Left lobe of liver (tissue), 2 donors: Measurements from ENCODE around the gene SHC4. TPM values are rescaled to one million over a fixed set of nuclear protein-coding genes. Genes with fewer than 3 reads are reported as not detected.
"Not testable (repeated sequence)": the region's sequence is repeated elsewhere in the genome, so short reads cannot be mapped to it uniquely, and the experiment has no call there.

Experiments used
- ATAC-seq: fragments of 200-7000 bp; cut with Tn5 transposase; one replicate; pipeline ENCODE4 v1.9.1; 2020; ENCODE audit warnings: mild to moderate bottlenecking, moderate library complexity
- DNase-seq: peaks from one replicate; pipeline ENCODE4 v3.0.0-alpha.2; 2020; ENCODE audit warnings: low spot score
- total RNA-seq: library from RNA; stranded (reverse); gene quantifications from one replicate; pipeline ENCODE4 v1.2.1, GENCODE V29; 2021
- donor health status: DM: no; HTN: no; CAD: no; lungs with moderate emphysema.
- donor health status: DM: no; HTN: yes; CAD: no.

The SHC4 gene
- total RNA-seq, 1 donor from 2014 or later, result 0.15 TPM

- DNase-seq, result no peak
- ATAC-seq, result no peak
Measured at GRCh38 chr15:48928877-48929538, 34.7 kb downstream of the SHC4 start.

DNA sequence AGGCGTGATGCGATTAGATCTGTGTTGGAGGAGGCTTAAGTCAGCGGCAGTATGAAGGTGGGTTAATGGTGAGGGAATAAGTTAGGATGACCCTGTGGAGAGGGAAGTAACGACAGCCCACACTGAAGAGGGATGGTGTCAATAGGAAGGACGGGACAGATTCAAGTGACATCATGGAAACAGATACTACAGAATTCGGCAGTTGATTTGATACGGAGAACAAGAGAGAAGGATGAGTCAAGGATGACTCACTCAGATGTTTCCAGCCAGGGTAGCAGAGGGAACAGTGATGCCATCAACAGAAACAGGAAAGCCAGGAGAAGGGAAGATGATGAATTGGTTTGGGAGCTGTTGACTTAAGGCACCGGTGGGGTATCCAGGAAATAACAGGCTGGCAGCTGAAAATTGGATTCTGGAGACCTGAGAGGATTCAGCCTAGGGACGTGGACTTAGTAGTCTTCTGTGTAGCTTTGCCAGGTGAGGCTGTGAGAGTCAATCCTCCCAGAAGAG, 38.0 kb downstream of the SHC4 start:
- ATAC-seq, result no peak
- no peak for DNase-seq

- ATAC-seq, result no peak
- DNase-seq, result no peak
Measured at GRCh38 chr15:48924528-48925393, 39.0 kb downstream of the SHC4 start.

- DNase-seq (no peak), ATAC-seq (no peak)
Measured at GRCh38 chr15:48922046-48922445, 41.7 kb downstream of the SHC4 start.

DNA sequence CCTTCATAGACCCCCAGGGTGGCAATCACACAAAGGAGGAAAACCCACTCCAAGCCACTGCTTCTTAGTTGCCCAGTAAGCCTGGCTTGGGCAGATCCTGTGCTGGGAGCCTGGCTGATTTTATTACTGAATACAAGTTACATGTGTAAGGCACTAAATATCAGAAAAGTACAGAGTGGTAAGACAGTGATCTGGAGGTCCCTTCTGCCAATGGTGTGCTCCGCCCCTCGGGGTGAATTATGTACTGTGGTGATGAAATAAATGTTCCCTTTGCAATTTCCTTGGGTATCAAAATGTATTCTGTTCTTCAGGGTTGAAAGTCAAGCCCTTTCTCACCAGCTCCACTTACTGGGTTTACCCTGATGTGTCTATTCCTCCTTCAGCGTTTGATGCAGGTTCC, 47.0 kb downstream of the SHC4 start:
- ATAC-seq, result no peak
- DNase-seq, result no peak

GRCh38 chr15:48915861-48916260, 47.9 kb downstream of the SHC4 start:
- no peak for ATAC-seq
- no peak for DNase-seq

- ATAC-seq (no peak), DNase-seq (no peak)
Measured at GRCh38 chr15:48914717-48915116, 49.0 kb downstream of the SHC4 start.

- no peak for DNase-seq
- ATAC-seq, result no peak
Measured at GRCh38 chr15:48913141-48913540, 50.6 kb downstream of the SHC4 start.

- DNase-seq, result not testable (repeated sequence)
Measured at GRCh38 chr15:48910554-48910953, 53.2 kb downstream of the SHC4 start.

DNA sequence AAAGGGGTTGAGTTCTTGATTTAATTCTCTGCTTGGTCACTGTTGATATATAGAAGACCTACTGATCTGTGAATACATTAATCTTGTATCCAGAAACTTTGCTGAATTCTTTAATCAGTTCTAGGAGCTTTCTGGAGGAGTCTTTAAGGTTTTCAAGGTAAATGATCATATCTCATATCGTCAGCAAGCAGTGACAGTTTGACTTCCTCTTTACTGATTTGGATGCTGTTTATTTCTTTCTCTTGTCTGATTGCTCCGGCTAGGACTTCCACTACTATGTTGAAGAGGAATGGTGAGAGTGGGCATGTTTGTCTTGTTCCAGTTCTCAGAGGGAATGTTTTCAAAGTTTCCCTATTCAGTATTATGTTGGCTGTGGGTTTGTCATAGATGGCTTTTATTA, 54.4 kb downstream of the SHC4 start:
- not testable (repeated sequence) for DNase-seq, ATAC-seq

More at GRCh38 chr15:48910554-48910953, 53.2 kb downstream of the SHC4 start:
- not testable (repeated sequence) for ATAC-seq

DNA sequence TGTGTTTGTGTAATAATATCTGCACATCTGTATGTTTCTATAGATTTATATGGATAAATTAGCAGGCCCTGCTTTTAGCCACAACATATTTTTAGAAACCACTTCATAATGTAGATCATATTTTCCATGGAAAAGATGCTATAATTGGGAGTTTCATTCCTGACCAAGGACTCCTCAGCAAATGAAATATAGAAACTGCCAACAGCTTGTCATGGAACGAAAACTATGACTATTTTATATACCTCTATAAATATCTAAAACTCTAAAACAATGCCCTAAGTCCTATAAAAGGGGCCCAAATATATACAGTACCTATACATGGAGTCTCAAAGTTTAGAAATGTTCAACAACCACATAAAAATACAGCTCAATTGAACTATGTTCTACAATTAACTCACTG, 57.9 kb downstream of the SHC4 start:
- no peak for DNase-seq
- ATAC-seq, result no peak

DNA sequence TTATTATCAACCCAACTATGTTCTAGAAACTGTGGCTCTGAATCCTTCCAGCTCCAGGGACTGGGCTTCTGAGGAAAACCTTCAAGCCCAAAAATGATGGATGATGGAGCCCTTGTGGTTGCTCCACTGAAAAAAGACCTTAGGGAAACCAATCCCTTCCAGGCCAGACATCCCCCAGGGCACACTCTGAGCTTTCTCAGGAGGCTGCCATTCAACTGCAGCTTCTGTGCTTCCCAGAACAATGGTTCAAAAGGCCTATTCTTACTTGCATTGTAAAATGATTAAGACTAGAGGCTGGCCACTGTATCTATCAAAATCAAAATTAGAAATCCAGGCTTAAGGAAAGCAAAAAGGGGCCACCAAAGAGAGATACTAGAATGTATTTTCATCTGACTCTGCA, 58.5 kb downstream of the SHC4 start:
- DNase-seq (no peak), ATAC-seq (no peak)

DNA sequence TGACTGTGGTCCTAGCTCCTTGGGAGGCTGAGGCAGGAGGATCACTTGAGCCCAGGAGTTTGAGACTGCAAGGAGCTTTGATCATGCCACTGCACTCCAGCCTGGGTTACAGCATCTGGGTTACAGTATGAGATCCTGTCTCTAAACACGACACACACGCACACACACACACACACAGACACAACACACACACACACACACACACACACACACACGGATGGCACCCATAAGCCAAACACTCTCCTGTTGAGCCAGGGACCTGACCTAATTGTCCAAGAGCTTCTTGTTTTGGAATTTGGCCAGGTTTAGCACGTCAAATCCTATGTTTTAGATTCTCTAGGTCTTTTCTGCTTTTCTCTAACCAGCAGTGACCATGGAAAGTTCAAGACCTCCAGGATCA, 59.0 kb downstream of the SHC4 start:
- no peak for ATAC-seq
- DNase-seq, result no peak

DNA sequence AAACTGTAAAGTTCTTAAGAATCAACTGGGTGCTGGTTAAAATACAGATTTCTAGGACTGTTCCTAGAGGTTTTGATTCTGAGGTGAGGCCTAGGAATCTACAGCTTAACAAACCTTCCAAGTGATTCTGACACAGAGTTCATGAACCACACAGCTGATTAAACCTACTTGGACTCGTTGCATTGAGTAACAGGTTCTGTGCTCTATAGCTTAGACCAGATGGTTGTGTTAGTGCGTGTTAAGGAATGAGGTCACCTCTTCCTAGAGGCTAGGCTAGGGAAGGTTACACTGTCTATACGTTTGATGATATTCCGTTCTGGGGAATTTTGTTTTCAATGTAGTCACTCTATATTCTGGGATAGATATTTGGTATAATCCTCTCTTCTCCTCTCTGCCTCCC, 63.9 kb downstream of the SHC4 start:
- no peak for ATAC-seq
- no peak for DNase-seq

DNA sequence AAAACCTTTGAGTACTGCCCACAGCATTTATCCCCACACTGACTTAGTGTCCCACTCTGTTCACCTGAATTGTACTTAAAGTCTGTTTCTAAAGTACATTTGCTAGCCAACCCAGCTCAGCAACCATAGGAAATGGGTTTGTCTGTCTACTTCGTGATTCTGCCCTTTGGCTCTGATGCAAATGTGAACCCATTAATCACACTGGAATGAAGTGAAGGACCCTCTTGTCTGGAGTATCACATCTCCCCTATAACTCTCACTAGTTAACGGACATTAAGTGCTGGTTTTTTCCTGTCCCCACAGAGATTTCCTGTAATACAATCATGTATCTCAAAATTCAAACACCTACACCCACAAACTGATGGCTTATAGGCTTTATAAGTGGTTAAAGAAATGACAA, 65.3 kb downstream of the SHC4 start:
- ATAC-seq (no peak), DNase-seq (no peak)

GRCh38 chr15:48898032-48898431, 65.7 kb downstream of the SHC4 start:
- ATAC-seq (no peak), DNase-seq (no peak)

- no peak for ATAC-seq
- DNase-seq, result no peak
Measured at GRCh38 chr15:48896869-48897814, 66.6 kb downstream of the SHC4 start.

GRCh38 chr15:48893311-48893710, 70.4 kb downstream of the SHC4 start:
- DNase-seq (no peak), ATAC-seq (no peak)

DNA sequence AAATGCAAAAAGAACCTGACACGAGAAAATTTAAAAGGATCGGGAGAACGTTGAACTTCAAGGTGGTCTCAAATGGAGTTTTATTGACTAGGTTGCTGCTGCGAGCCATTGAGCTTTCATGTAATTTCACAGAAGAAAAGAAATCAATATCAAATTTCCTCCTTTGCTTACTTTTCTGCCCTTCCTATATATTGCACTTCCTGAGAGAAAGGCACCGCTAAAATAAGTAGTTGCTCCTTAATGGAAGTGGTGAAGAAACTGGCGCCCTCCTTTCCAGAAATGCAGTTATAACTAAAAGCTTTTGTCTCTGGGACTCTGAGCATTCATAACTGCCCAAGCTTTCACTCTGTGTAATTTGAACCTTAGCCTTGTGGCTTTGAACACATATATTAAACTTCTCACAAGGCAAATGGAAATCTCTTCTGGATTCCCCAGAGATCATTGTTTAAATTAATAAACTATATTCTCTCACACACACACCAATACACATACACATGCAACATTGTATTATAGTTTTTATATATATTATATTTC, 72.4 kb downstream of the SHC4 start:
- no peak for DNase-seq
- no peak for ATAC-seq

DNA sequence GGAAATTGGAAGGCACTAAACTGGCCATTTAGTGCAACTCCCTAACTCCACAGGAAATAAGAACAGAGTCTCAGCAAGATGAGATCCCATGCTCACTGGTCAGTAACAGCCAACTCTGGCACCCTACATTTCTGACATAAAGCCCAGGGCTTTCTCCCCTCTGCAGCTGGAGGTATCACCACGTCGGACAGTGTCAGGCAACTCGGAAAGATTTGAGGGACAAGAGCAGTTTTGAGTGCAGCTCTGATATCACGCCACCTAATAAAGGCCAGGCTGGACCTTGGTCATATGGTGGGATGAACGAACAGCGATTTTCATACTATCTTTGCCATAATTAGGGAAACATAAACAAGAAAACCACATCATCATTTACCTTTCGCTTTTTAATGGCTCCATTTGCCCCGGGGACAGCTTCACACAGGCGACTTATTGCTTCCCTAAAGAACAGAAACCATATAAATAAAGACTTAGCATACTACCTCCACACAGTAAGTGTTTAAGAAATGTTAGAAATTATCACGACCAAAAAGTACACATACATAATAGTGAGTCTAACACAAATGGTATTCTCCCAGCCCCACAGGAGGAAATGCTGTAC, 73.2 kb downstream of the SHC4 start:
- no peak for ATAC-seq
- DNase-seq, result no peak
